Measurements from ENCODE around the gene EPN2.

GRCh38 chr17:19262650-19263631 lies 25.8 kb downstream of the EPN2 start:
- TF ChIP-seq CTCF (IDR thresholded peaks at IDR 0.05) (no peak), POLR2A (IDR thresholded peaks at IDR 0.05) (no peak)
